H9 (cell line): ENCODE data around the gene DTHD1. TPM values are rescaled to one million over a fixed set of nuclear protein-coding genes. Genes with fewer than 3 reads are reported as not detected.

ENCODE experiments used
- DNase-seq: peaks from one replicate; pipeline ENCODE4 v3.0.0-alpha.2; 2017
- H2AFZ ChIP-seq: one replicate; pipeline ENCODE4 v1.6.1; 2013; ENCODE audit warnings: mild to moderate bottlenecking, low read length, control low read depth, moderate library complexity
- H2AK5ac ChIP-seq: 2 replicates; pipeline ENCODE4 v1.6.1; 2013; ENCODE audit warnings: low read length, control low read depth, mixed read lengths; ENCODE audit not compliant: insufficient read length
- H2BK120ac ChIP-seq: one replicate; pipeline ENCODE4 v1.6.1; 2013; ENCODE audit warnings: low read depth, mild to moderate bottlenecking, low read length, control low read depth, inconsistent platforms; ENCODE audit not compliant: poor library complexity, severe bottlenecking
- H2BK12ac ChIP-seq: 2 replicates; pipeline ENCODE4 v1.6.1; 2013; ENCODE audit warnings: low read length, control low read depth, mixed read lengths, low read depth; ENCODE audit not compliant: insufficient read length
- H2BK15ac ChIP-seq: 2 replicates; pipeline ENCODE4 v1.6.1; 2013; ENCODE audit warnings: low read depth, low read length, control low read depth
- H2BK20ac ChIP-seq: one replicate; pipeline ENCODE4 v1.6.1; 2013; ENCODE audit warnings: low read depth, mild to moderate bottlenecking, low read length, control low read depth, inconsistent platforms; ENCODE audit not compliant: poor library complexity, severe bottlenecking
- H2BK5ac ChIP-seq: 2 replicates; pipeline ENCODE4 v1.6.1; 2013; ENCODE audit warnings: low read length, control low read depth, mixed read lengths; ENCODE audit not compliant: insufficient read length
- H3K14ac ChIP-seq: 2 replicates; pipeline ENCODE4 v1.6.1; 2013; ENCODE audit warnings: low read length, control low read depth; ENCODE audit not compliant: insufficient read depth
- H3K18ac ChIP-seq: 2 replicates; pipeline ENCODE4 v1.6.1; 2013; ENCODE audit warnings: low read depth, mild to moderate bottlenecking, mixed read lengths, low read length, control low read depth; ENCODE audit not compliant: insufficient read length
- H3K23ac ChIP-seq: 2 replicates; pipeline ENCODE4 v1.6.1; 2013; ENCODE audit warnings: low read length, control low read depth, mixed read lengths, low read depth; ENCODE audit not compliant: insufficient read length
- H3K23me2 ChIP-seq: 2 replicates; pipeline ENCODE4 v1.6.1; 2013; ENCODE audit warnings: low read depth, mild to moderate bottlenecking, mixed read lengths, low read length, control low read depth; ENCODE audit not compliant: insufficient read length, poor library complexity, severe bottlenecking
- H3K27ac ChIP-seq: 2 replicates; pipeline ENCODE4 v1.5.1; 2013; ENCODE audit warnings: low read length, control low read depth, mixed read lengths, low read depth; ENCODE audit not compliant: insufficient read length
- H3K27me3 ChIP-seq: 2 replicates; pipeline ENCODE4 v1.6.1; 2013; ENCODE audit warnings: low read length, control low read depth, inconsistent platforms; ENCODE audit not compliant: insufficient read depth
- H3K4ac ChIP-seq: 2 replicates; pipeline ENCODE4 v1.6.1; 2013; ENCODE audit warnings: low read depth, mild to moderate bottlenecking, control low read depth, inconsistent platforms, low read length, moderate library complexity
- H3K4me1 ChIP-seq: 2 replicates; pipeline ENCODE4 v1.6.1; 2013; ENCODE audit warnings: low read length, control low read depth, inconsistent platforms; ENCODE audit not compliant: insufficient read depth
- H3K4me2 ChIP-seq: 2 replicates; pipeline ENCODE4 v1.6.1; 2013; ENCODE audit warnings: low read length, control low read depth, mixed read lengths; ENCODE audit not compliant: insufficient read length, insufficient read depth
- H3K56ac ChIP-seq: 2 replicates; pipeline ENCODE4 v1.6.1; 2013; ENCODE audit warnings: low read depth, mild to moderate bottlenecking, mixed read lengths, low read length, control low read depth; ENCODE audit not compliant: insufficient read length
- H3K79me1 ChIP-seq: 2 replicates; pipeline ENCODE4 v1.6.1; 2013; ENCODE audit warnings: low read depth, mild to moderate bottlenecking, moderate library complexity, low read length, control low read depth, inconsistent platforms; ENCODE audit not compliant: insufficient read depth, poor library complexity, severe bottlenecking
- H3K79me2 ChIP-seq: 2 replicates; pipeline ENCODE4 v1.6.1; 2013; ENCODE audit warnings: low read length, control low read depth, inconsistent platforms; ENCODE audit not compliant: insufficient read depth
- H3K9ac ChIP-seq: 2 replicates; pipeline ENCODE4 v1.6.1; 2013; ENCODE audit warnings: low read length, control low read depth, mixed read lengths; ENCODE audit not compliant: insufficient read length; ENCODE audit errors: extremely low read depth
- H3K9me3 ChIP-seq: one replicate; pipeline ENCODE4 v1.6.1; 2013; ENCODE audit warnings: low read depth, low read length, inconsistent platforms; ENCODE audit not compliant: control insufficient read depth
- H3T11ph ChIP-seq: one replicate; pipeline ENCODE4 v1.6.1; 2013; ENCODE audit warnings: mild to moderate bottlenecking, low read length, control low read depth, inconsistent platforms
- H4K20me1 ChIP-seq: one replicate; pipeline ENCODE4 v1.6.1; 2013; ENCODE audit not compliant: control insufficient read depth, insufficient read length, insufficient read depth
- H4K5ac ChIP-seq: 2 replicates; pipeline ENCODE4 v1.6.1; 2013; ENCODE audit warnings: low read depth, mild to moderate bottlenecking, mixed read lengths, low read length, control low read depth; ENCODE audit not compliant: insufficient read length
- H4K8ac ChIP-seq: replicated peaks from 2 replicates; pipeline ENCODE4 v1.6.1; 2013; ENCODE audit warnings: low read length, control low read depth, mixed read lengths, low read depth; ENCODE audit not compliant: insufficient read length
- H4K91ac ChIP-seq: 2 replicates; pipeline ENCODE4 v1.6.1; 2013; ENCODE audit warnings: low read depth, mild to moderate bottlenecking, moderate library complexity, mixed read lengths, low read length, control low read depth; ENCODE audit not compliant: insufficient read length
- H3K27ac Mint-ChIP-seq, 3 experiments: 2 replicates in 2 of 3; 3 replicates in 1 of 3; pipeline ENCODE4 v1.8.0; 2020 to 2021; ENCODE audit warnings: mixed read lengths in 3 of 3, mild to moderate bottlenecking in 1 of 3, moderate library complexity in 1 of 3
- H3K27me3 Mint-ChIP-seq: 2 replicates; pipeline ENCODE4 v1.8.0; 2021; ENCODE audit warnings: low read depth, mild to moderate bottlenecking, moderate library complexity, mixed read lengths
- H3K36me3 Mint-ChIP-seq, 3 experiments: 2 replicates in 2 of 3; 3 replicates in 1 of 3; pipeline ENCODE4 v1.8.0; 2020 to 2021; ENCODE audit warnings: low read depth in 3 of 3, mixed read lengths in 3 of 3; ENCODE audit not compliant: insufficient read depth in 1 of 3
- H3K4me1 Mint-ChIP-seq, 2 experiments: 2 replicates each; pipeline ENCODE4 v1.8.0; 2020; ENCODE audit warnings: mixed read lengths in 2 of 2
- H3K4me3 Mint-ChIP-seq, 2 experiments: 2 replicates in 1 of 2; 3 replicates in 1 of 2; pipeline ENCODE4 v1.8.0; 2020 to 2021; ENCODE audit warnings: mild to moderate bottlenecking in 2 of 2, mixed read lengths in 2 of 2, moderate library complexity in 1 of 2
- H3K9me3 Mint-ChIP-seq, 2 experiments: 2 replicates in 1 of 2; 3 replicates in 1 of 2; pipeline ENCODE4 v1.8.0; 2020; ENCODE audit warnings: mild to moderate bottlenecking in 2 of 2, mixed read lengths in 2 of 2, moderate library complexity in 1 of 2
- WGBS: extraction: QIAGEN DNeasy Blood & Tissue Kit; methylation state at CpG from one replicate; pipeline ENCODE4 v1.1.7; 2013; ENCODE audit warnings: missing lambda C conversion rate, low lambda C conversion rate, mixed read lengths; ENCODE audit not compliant: insufficient read length; ENCODE audit errors: extremely low coverage; 5-methylcytosine and 5-hydroxymethylcytosine counted together
- total RNA-seq: library from RNA; stranded (reverse); gene quantifications from 2 replicates; pipeline ENCODE4 v1.2.1, GENCODE V29; 2021
- TF ChIP-seq, protein P1 (sequence below): fragments of 200-600 bp; sonication (generic); conservative IDR thresholded peaks from 3 replicates; pipeline ENCODE4 v1.8.0; 2021; ENCODE audit warnings: antibody characterized with exemption, mild to moderate bottlenecking

DTHD1 gene
- total RNA-seq, 1 experiment from 2014 or later: not detected

GRCh38 chr4:36332023-36332781 lies 50.8 kb downstream of the DTHD1 start:
- no peak overlapping the region for H3T11ph ChIP-seq
- no peak overlapping the region for H3K4me3 Mint-ChIP-seq
- DNase-seq: no peak

More at GRCh38 chr4:36332023-36332781, 50.8 kb downstream of the DTHD1 start:
- Mint-ChIP-seq H3K4me1 (peaks cover 6% of the 10 kb centered on the region in 2 experiments), H3K27ac (peak overlapping the region in 2 of 3 experiments; percentile 54 to 76; a peak in 3 of 7 replicates), H3K9me3 (no peaks in the 10 kb centered on the region), H3K36me3 (no peaks in the 10 kb centered on the region), H3K27me3 (no peaks in the 10 kb centered on the region)
- Histone ChIP-seq H3K4ac (no peak overlapping the region), H3K23ac (no peak overlapping the region), H4K20me1 (no peaks in the 10 kb centered on the region), H4K8ac (no peak overlapping the region), H3K23me2 (no peaks in the 10 kb centered on the region), H2BK15ac (no peak overlapping the region), H3K27ac (no peak overlapping the region), H3K4me1 (no peaks in the 10 kb centered on the region), H2AFZ (no peak overlapping the region), H3K4me2 (no peak overlapping the region), H3K9ac (no peak overlapping the region), H3K56ac (no peak overlapping the region), H3K79me2 (no peaks in the 10 kb centered on the region), H3K14ac (no peak overlapping the region), H3K27me3 (no peaks in the 10 kb centered on the region), H3K79me1 (no peaks in the 10 kb centered on the region), H2BK5ac (no peak overlapping the region), H3K18ac (no peak overlapping the region), H3K9me3 (no peaks in the 10 kb centered on the region), H4K5ac (no peak overlapping the region), H2AK5ac (no peak overlapping the region), H2BK120ac (no peak overlapping the region), H2BK12ac (no peak overlapping the region), H2BK20ac (no peak overlapping the region), H4K91ac (no peak overlapping the region)
- TF ChIP-seq, protein P1, sequence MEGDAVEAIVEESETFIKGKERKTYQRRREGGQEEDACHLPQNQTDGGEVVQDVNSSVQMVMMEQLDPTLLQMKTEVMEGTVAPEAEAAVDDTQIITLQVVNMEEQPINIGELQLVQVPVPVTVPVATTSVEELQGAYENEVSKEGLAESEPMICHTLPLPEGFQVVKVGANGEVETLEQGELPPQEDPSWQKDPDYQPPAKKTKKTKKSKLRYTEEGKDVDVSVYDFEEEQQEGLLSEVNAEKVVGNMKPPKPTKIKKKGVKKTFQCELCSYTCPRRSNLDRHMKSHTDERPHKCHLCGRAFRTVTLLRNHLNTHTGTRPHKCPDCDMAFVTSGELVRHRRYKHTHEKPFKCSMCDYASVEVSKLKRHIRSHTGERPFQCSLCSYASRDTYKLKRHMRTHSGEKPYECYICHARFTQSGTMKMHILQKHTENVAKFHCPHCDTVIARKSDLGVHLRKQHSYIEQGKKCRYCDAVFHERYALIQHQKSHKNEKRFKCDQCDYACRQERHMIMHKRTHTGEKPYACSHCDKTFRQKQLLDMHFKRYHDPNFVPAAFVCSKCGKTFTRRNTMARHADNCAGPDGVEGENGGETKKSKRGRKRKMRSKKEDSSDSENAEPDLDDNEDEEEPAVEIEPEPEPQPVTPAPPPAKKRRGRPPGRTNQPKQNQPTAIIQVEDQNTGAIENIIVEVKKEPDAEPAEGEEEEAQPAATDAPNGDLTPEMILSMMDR: no peak
- no CpG with 5 or more reads among the region's 7 CpGs for WGBS
